GF-D8 (cell line): ENCODE measurements around the gene SEPSECS.
A peak's percentile ranks its signal among the peaks of the same experiment; 100 is the strongest.
"Not testable (repeated sequence)": the region's sequence is repeated elsewhere in the genome, so short reads cannot be mapped to it uniquely, and the experiment has no call there.

Source experiments
- DNase-seq: peaks from one replicate; lab custom pipeline; 2025; lab: John Stamatoyannopoulos, UW

SEPSECS gene

GRCh38 chr4:25109511-25109910, 50.7 kb downstream of the SEPSECS start:
- no peak for DNase-seq

- DNase-seq: no peak
These were observed 51.7 kb downstream of the SEPSECS start for GRCh38 chr4:25108556-25108955.

- DNase-seq: no peak
These were observed 52.3 kb downstream of the SEPSECS start for GRCh38 chr4:25107827-25108516.

- DNase-seq: no peak
These were observed 53.7 kb downstream of the SEPSECS start for GRCh38 chr4:25106363-25107151.

GRCh38 chr4:25104591-25104990, 55.7 kb downstream of the SEPSECS start:
- DNase-seq: peak; percentile 38

- no peak for DNase-seq
These were observed 56.8 kb downstream of the SEPSECS start for GRCh38 chr4:25103418-25103817.

GRCh38 chr4:25101836-25102235, 58.4 kb downstream of the SEPSECS start:
- DNase-seq: no peak

GRCh38 chr4:25100710-25101109, 59.5 kb downstream of the SEPSECS start:
- no peak for DNase-seq

GRCh38 chr4:25100021-25100555, 60.2 kb downstream of the SEPSECS start:
- no peak for DNase-seq

- DNase-seq: no peak
These were observed 61.0 kb downstream of the SEPSECS start for GRCh38 chr4:25098964-25099891.

- no peak for DNase-seq
These were observed 63.2 kb downstream of the SEPSECS start for GRCh38 chr4:25096981-25097443.

- DNase-seq: no peak
These were observed 63.8 kb downstream of the SEPSECS start for GRCh38 chr4:25096251-25096980.

GRCh38 chr4:25095837-25096236, 64.4 kb downstream of the SEPSECS start:
- no peak for DNase-seq

- DNase-seq: no peak
These were observed 68.1 kb downstream of the SEPSECS start for GRCh38 chr4:25092139-25092538.

GRCh38 chr4:25090516-25090915, 69.7 kb downstream of the SEPSECS start:
- no peak for DNase-seq

GRCh38 chr4:25089051-25089763, 71.0 kb downstream of the SEPSECS start:
- no peak for DNase-seq

- DNase-seq: no peak
These were observed 71.9 kb downstream of the SEPSECS start for GRCh38 chr4:25088093-25088952.

- no peak for DNase-seq
These were observed 74.6 kb downstream of the SEPSECS start for GRCh38 chr4:25085671-25086070.

GRCh38 chr4:25083441-25083840, 76.8 kb downstream of the SEPSECS start:
- not testable (repeated sequence) for DNase-seq
